ENCODE data around the gene SLX4IP.

SLX4IP gene

GRCh38 chr20:10538768-10539167, 103.7 kb downstream of the SLX4IP start:
- Histone ChIP-seq H3K9ac (no peak overlapping the region), H3K4me1 (ENCODE audit: low read depth, poor library complexity, severe bottlenecking) (no peaks in the 10 kb centered on the region), H4K20me1 (ENCODE audit: insufficient read depth) (no peaks in the 10 kb centered on the region), H3K36me3 (ENCODE audit: insufficient read depth) (no peaks in the 10 kb centered on the region), H3K27ac (no peak overlapping the region), H2AFZ (ENCODE audit: low read depth) (no peak overlapping the region), H3K4me2 (no peak overlapping the region), H3K79me2 (ENCODE audit: insufficient read depth, low read depth) (no peaks in the 10 kb centered on the region), H3K27me3 (ENCODE audit: insufficient read depth, low read depth) (no peaks in the 10 kb centered on the region), H3K4me3 (IDR thresholded peaks at IDR 0.05; ENCODE audit: insufficient read depth, low read depth, low read length) (no peak overlapping the region)
- TF ChIP-seq CTCF (conservative IDR thresholded peaks at IDR 0.05; ENCODE audit: low read depth, low read length), result no peak

GRCh38 chr20:10539818-10540553, 104.9 kb downstream of the SLX4IP start:
- Histone ChIP-seq H3K36me3 (ENCODE audit: insufficient read depth) (no peaks in the 10 kb centered on the region), H3K79me2 (ENCODE audit: insufficient read depth, low read depth) (no peaks in the 10 kb centered on the region), H3K4me3 (IDR thresholded peaks at IDR 0.05; ENCODE audit: insufficient read depth, low read depth, low read length) (no peak overlapping the region), H3K4me1 (ENCODE audit: low read depth, poor library complexity, severe bottlenecking) (no peaks in the 10 kb centered on the region), H3K27me3 (ENCODE audit: insufficient read depth, low read depth) (no peaks in the 10 kb centered on the region), H2AFZ (ENCODE audit: low read depth) (no peak overlapping the region), H3K27ac (no peak overlapping the region), H4K20me1 (ENCODE audit: insufficient read depth) (no peaks in the 10 kb centered on the region), H3K9ac (no peak overlapping the region), H3K4me2 (no peak overlapping the region)
- TF ChIP-seq CTCF (conservative IDR thresholded peaks at IDR 0.05; ENCODE audit: low read depth, low read length), result no peak

GRCh38 chr20:10540636-10541493, 105.8 kb downstream of the SLX4IP start:
- H3K9ac ChIP-seq, result no peak overlapping the region
- H3K79me2 ChIP-seq (ENCODE audit: insufficient read depth, low read depth), result no peaks in the 10 kb centered on the region
- H2AFZ ChIP-seq (ENCODE audit: low read depth), result no peak overlapping the region
- H4K20me1 ChIP-seq (ENCODE audit: insufficient read depth), result no peaks in the 10 kb centered on the region
- H3K27me3 ChIP-seq (ENCODE audit: insufficient read depth, low read depth), result no peaks in the 10 kb centered on the region
- no peak overlapping the region for H3K4me3 ChIP-seq (IDR thresholded peaks at IDR 0.05; ENCODE audit: insufficient read depth, low read depth, low read length)
- H3K27ac ChIP-seq, result no peak overlapping the region
- H3K36me3 ChIP-seq (ENCODE audit: insufficient read depth), result no peaks in the 10 kb centered on the region
- no peak overlapping the region for H3K4me2 ChIP-seq
- no peak for TF ChIP-seq CTCF (conservative IDR thresholded peaks at IDR 0.05; ENCODE audit: low read depth, low read length)
- H3K4me1 ChIP-seq (ENCODE audit: low read depth, poor library complexity, severe bottlenecking), result no peaks in the 10 kb centered on the region

- Histone ChIP-seq H3K36me3 (ENCODE audit: insufficient read depth) (no peaks in the 10 kb centered on the region), H4K20me1 (ENCODE audit: insufficient read depth) (no peaks in the 10 kb centered on the region), H2AFZ (ENCODE audit: low read depth) (no peak overlapping the region), H3K4me1 (ENCODE audit: low read depth, poor library complexity, severe bottlenecking) (no peaks in the 10 kb centered on the region), H3K79me2 (ENCODE audit: insufficient read depth, low read depth) (no peaks in the 10 kb centered on the region), H3K9ac (no peak overlapping the region), H3K27ac (no peak overlapping the region), H3K4me3 (IDR thresholded peaks at IDR 0.05; ENCODE audit: insufficient read depth, low read depth, low read length) (no peak overlapping the region), H3K4me2 (no peak overlapping the region), H3K27me3 (ENCODE audit: insufficient read depth, low read depth) (no peaks in the 10 kb centered on the region)
- no peak for TF ChIP-seq CTCF (conservative IDR thresholded peaks at IDR 0.05; ENCODE audit: low read depth, low read length)
Measured at GRCh38 chr20:10541668-10542411, 106.7 kb downstream of the SLX4IP start.

Data from KMS-11 (cell line).